ENCODE results near the gene KNOP1.
"Not testable (repeated sequence)": the region's sequence is repeated elsewhere in the genome, so short reads cannot be mapped to it uniquely, and the experiment has no call there.

The KNOP1 gene

GRCh38 chr16:19666477-19666876, 51.5 kb downstream of the KNOP1 start:
- H3K9ac ChIP-seq (ENCODE audit: low read length) = no peak overlapping the region
- peaks cover 8% of the 10 kb centered on the region for H3K36me3 ChIP-seq (ENCODE audit: control insufficient read depth, low read depth, low read length)
- H3K9me3 ChIP-seq (ENCODE audit: control insufficient read depth, low read depth, low read length) = no peaks in the 10 kb centered on the region
- H3K27me3 ChIP-seq (ENCODE audit: control insufficient read depth, insufficient read depth, low read length) = peaks cover 26% of the 10 kb centered on the region
- no peak overlapping the region for H3K27ac ChIP-seq (ENCODE audit: low read length)
- peaks cover 5% of the 10 kb centered on the region for H3K4me1 ChIP-seq (ENCODE audit: control insufficient read depth, low read depth, low read length)
- no peak overlapping the region for H3K4me3 ChIP-seq (ENCODE audit: low read length)

- H3K27ac ChIP-seq (ENCODE audit: low read length); H3K36me3 ChIP-seq (ENCODE audit: control insufficient read depth, low read depth, low read length); H3K9ac ChIP-seq (ENCODE audit: low read length); H3K9me3 ChIP-seq (ENCODE audit: control insufficient read depth, low read depth, low read length); H3K4me1 ChIP-seq (ENCODE audit: control insufficient read depth, low read depth, low read length); H3K4me3 ChIP-seq (ENCODE audit: low read length): not testable (repeated sequence)
- H3K27me3 ChIP-seq (ENCODE audit: control insufficient read depth, insufficient read depth, low read length) = peaks cover 37% of the 10 kb centered on the region
Observed at GRCh38 chr16:19665313-19665712, 52.7 kb downstream of the KNOP1 start.

- H3K36me3 ChIP-seq (ENCODE audit: control insufficient read depth, low read depth, low read length) = peaks cover 1% of the 10 kb centered on the region
- no peak overlapping the region for H3K4me3 ChIP-seq (ENCODE audit: low read length)
- no peak overlapping the region for H3K27ac ChIP-seq (ENCODE audit: low read length)
- no peak overlapping the region for H3K9ac ChIP-seq (ENCODE audit: low read length)
- H3K27me3 ChIP-seq (ENCODE audit: control insufficient read depth, insufficient read depth, low read length) = peaks cover 44% of the 10 kb centered on the region
- H3K9me3 ChIP-seq (ENCODE audit: control insufficient read depth, low read depth, low read length) = no peaks in the 10 kb centered on the region
- H3K4me1 ChIP-seq (ENCODE audit: control insufficient read depth, low read depth, low read length) = peaks cover 8% of the 10 kb centered on the region
Observed at GRCh38 chr16:19664166-19664565, 53.9 kb downstream of the KNOP1 start.

GRCh38 chr16:19662351-19662750, 55.7 kb downstream of the KNOP1 start:
- H3K4me3 ChIP-seq (ENCODE audit: low read length) = no peak overlapping the region
- H3K9me3 ChIP-seq (ENCODE audit: control insufficient read depth, low read depth, low read length) = no peaks in the 10 kb centered on the region
- H3K27me3 ChIP-seq (ENCODE audit: control insufficient read depth, insufficient read depth, low read length) = peaks cover 44% of the 10 kb centered on the region
- H3K36me3 ChIP-seq (ENCODE audit: control insufficient read depth, low read depth, low read length) = no peaks in the 10 kb centered on the region
- H3K4me1 ChIP-seq (ENCODE audit: control insufficient read depth, low read depth, low read length) = peaks cover 8% of the 10 kb centered on the region
- no peak overlapping the region for H3K9ac ChIP-seq (ENCODE audit: low read length)
- H3K27ac ChIP-seq (ENCODE audit: low read length) = no peak overlapping the region

GRCh38 chr16:19660432-19660831, 57.6 kb downstream of the KNOP1 start:
- Histone ChIP-seq H3K27me3 (ENCODE audit: control insufficient read depth, insufficient read depth, low read length) (peaks cover 44% of the 10 kb centered on the region), H3K9ac (ENCODE audit: low read length) (no peak overlapping the region), H3K4me1 (ENCODE audit: control insufficient read depth, low read depth, low read length) (peaks cover 8% of the 10 kb centered on the region), H3K36me3 (ENCODE audit: control insufficient read depth, low read depth, low read length) (no peaks in the 10 kb centered on the region), H3K27ac (ENCODE audit: low read length) (no peak overlapping the region), H3K9me3 (ENCODE audit: control insufficient read depth, low read depth, low read length) (no peaks in the 10 kb centered on the region), H3K4me3 (ENCODE audit: low read length) (no peak overlapping the region)

GRCh38 chr16:19659554-19659953, 58.5 kb downstream of the KNOP1 start:
- Histone ChIP-seq H3K27me3 (ENCODE audit: control insufficient read depth, insufficient read depth, low read length) (peaks cover 42% of the 10 kb centered on the region), H3K4me3 (ENCODE audit: low read length) (no peak overlapping the region), H3K4me1 (ENCODE audit: control insufficient read depth, low read depth, low read length) (peaks cover 8% of the 10 kb centered on the region), H3K36me3 (ENCODE audit: control insufficient read depth, low read depth, low read length) (peaks cover 1% of the 10 kb centered on the region), H3K9me3 (ENCODE audit: control insufficient read depth, low read depth, low read length) (no peaks in the 10 kb centered on the region), H3K27ac (ENCODE audit: low read length) (no peak overlapping the region), H3K9ac (ENCODE audit: low read length) (no peak overlapping the region)

GRCh38 chr16:19657831-19658230, 60.2 kb downstream of the KNOP1 start:
- H3K27me3 ChIP-seq (ENCODE audit: control insufficient read depth, insufficient read depth, low read length) = peaks cover 25% of the 10 kb centered on the region
- peaks cover 18% of the 10 kb centered on the region for H3K36me3 ChIP-seq (ENCODE audit: control insufficient read depth, low read depth, low read length)
- H3K9me3 ChIP-seq (ENCODE audit: control insufficient read depth, low read depth, low read length) = no peaks in the 10 kb centered on the region
- no peak overlapping the region for H3K9ac ChIP-seq (ENCODE audit: low read length)
- no peak overlapping the region for H3K4me3 ChIP-seq (ENCODE audit: low read length)
- H3K27ac ChIP-seq (ENCODE audit: low read length) = no peak overlapping the region
- H3K4me1 ChIP-seq (ENCODE audit: control insufficient read depth, low read depth, low read length) = peaks cover 8% of the 10 kb centered on the region

- Histone ChIP-seq H3K4me1 (ENCODE audit: control insufficient read depth, low read depth, low read length) (no peaks in the 10 kb centered on the region), H3K36me3 (ENCODE audit: control insufficient read depth, low read depth, low read length) (peaks cover 28% of the 10 kb centered on the region), H3K27ac (ENCODE audit: low read length) (no peak overlapping the region)
Observed at GRCh38 chr16:19655242-19655777, 62.7 kb downstream of the KNOP1 start.

GRCh38 chr16:19654147-19654546, 63.9 kb downstream of the KNOP1 start:
- Histone ChIP-seq H3K36me3 (ENCODE audit: control insufficient read depth, low read depth, low read length) (peaks cover 30% of the 10 kb centered on the region), H3K9me3 (ENCODE audit: control insufficient read depth, low read depth, low read length) (no peaks in the 10 kb centered on the region), H3K27ac (ENCODE audit: low read length) (no peak overlapping the region), H3K9ac (ENCODE audit: low read length) (no peak overlapping the region), H3K4me3 (ENCODE audit: low read length) (no peak overlapping the region), H3K4me1 (ENCODE audit: control insufficient read depth, low read depth, low read length) (no peaks in the 10 kb centered on the region), H3K27me3 (ENCODE audit: control insufficient read depth, insufficient read depth, low read length) (no peaks in the 10 kb centered on the region)

More at GRCh38 chr16:19655242-19655777, 62.7 kb downstream of the KNOP1 start:
- no peak overlapping the region for H3K4me3 ChIP-seq (ENCODE audit: low read length)
- no peak overlapping the region for H3K9ac ChIP-seq (ENCODE audit: low read length)
- H3K9me3 ChIP-seq (ENCODE audit: control insufficient read depth, low read depth, low read length) = no peaks in the 10 kb centered on the region
- H3K27me3 ChIP-seq (ENCODE audit: control insufficient read depth, insufficient read depth, low read length) = peaks cover 6% of the 10 kb centered on the region

All from iPS-18a (cell line).